ENCODE data around the gene ARHGAP27. TPM values are rescaled to one million over a fixed set of nuclear protein-coding genes. Genes with fewer than 3 reads are reported as not detected.
"Not testable (repeated sequence)": the region's sequence is repeated elsewhere in the genome, so short reads cannot be mapped to it uniquely, and the experiment has no call there.

The ARHGAP27 gene
- total RNA-seq, 1 donor from 2014 or later, result 1.4 TPM

- Mint-ChIP-seq H3K4me1 (peaks cover 6% of the 10 kb centered on the region), H3K27ac (ENCODE audit: unreplicated experiment) (no peak overlapping the region), H3K27me3 (ENCODE audit: low read depth) (peaks cover 8% of the 10 kb centered on the region), H3K4me3 (no peak overlapping the region), H3K36me3 (ENCODE audit: low read depth) (no peaks in the 10 kb centered on the region), H3K9me3 (no peaks in the 10 kb centered on the region)
- no peak for DNase-seq (ENCODE audit: low read depth, low spot score)
- no peak for TF ChIP-seq CTCF (conservative IDR thresholded peaks at IDR 0.05)
Measured at GRCh38 chr17:45346216-45347015, 86.3 kb downstream of the ARHGAP27 start.

- no peak for TF ChIP-seq CTCF (conservative IDR thresholded peaks at IDR 0.05)
- no peak overlapping the region for H3K4me3 Mint-ChIP-seq
- DNase-seq (ENCODE audit: low read depth, low spot score), result no peak
- H3K9me3 Mint-ChIP-seq, result no peaks in the 10 kb centered on the region
- H3K36me3 Mint-ChIP-seq (ENCODE audit: low read depth), result no peaks in the 10 kb centered on the region
- peaks cover 8% of the 10 kb centered on the region for H3K4me1 Mint-ChIP-seq
- no peak overlapping the region for H3K27ac Mint-ChIP-seq (ENCODE audit: unreplicated experiment)
- peaks cover 2% of the 10 kb centered on the region for H3K27me3 Mint-ChIP-seq (ENCODE audit: low read depth)
Measured at GRCh38 chr17:45345554-45346215, 87.0 kb downstream of the ARHGAP27 start.

- TF ChIP-seq CTCF (conservative IDR thresholded peaks at IDR 0.05), result no peak
- Mint-ChIP-seq H3K4me1 (peaks cover 8% of the 10 kb centered on the region), H3K27me3 (ENCODE audit: low read depth) (peaks cover 2% of the 10 kb centered on the region), H3K27ac (ENCODE audit: unreplicated experiment) (no peak overlapping the region), H3K4me3 (no peak overlapping the region), H3K36me3 (ENCODE audit: low read depth) (no peaks in the 10 kb centered on the region), H3K9me3 (no peaks in the 10 kb centered on the region)
- no peak for DNase-seq (ENCODE audit: low read depth, low spot score)
Measured at GRCh38 chr17:45345246-45345553, 87.5 kb downstream of the ARHGAP27 start.

- not testable (repeated sequence) for H3K27me3 Mint-ChIP-seq (ENCODE audit: low read depth); H3K9me3 Mint-ChIP-seq; H3K4me1 Mint-ChIP-seq; DNase-seq (ENCODE audit: low read depth, low spot score); H3K36me3 Mint-ChIP-seq (ENCODE audit: low read depth); H3K4me3 Mint-ChIP-seq; H3K27ac Mint-ChIP-seq (ENCODE audit: unreplicated experiment)
Measured at GRCh38 chr17:45343967-45344664, 88.6 kb downstream of the ARHGAP27 start.

Other genes starting within 250 kb of the ARHGAP27 start
- gene FMNL1, start 211.0 kb downstream of the ARHGAP27 start, total RNA-seq, result 1.1 and 1.2 TPM in 2 replicates
- gene SPATA32, start 170.8 kb downstream of the ARHGAP27 start, total RNA-seq, result 0.23 and 0.25 TPM in 2 replicates
- 9.6 and 11.5 TPM in 2 replicates for gene MAP3K14, start 115.8 kb downstream of the ARHGAP27 start, total RNA-seq
- gene PLEKHM1, start 57.9 kb upstream of the ARHGAP27 start, total RNA-seq, result 19.5 and 25.0 TPM in 2 replicates

Measured in neural crest cell (in vitro differentiated cells).